RWPE2 (cell line): ENCODE results near the gene LDHD.

Experiments used
- ATAC-seq: fragments of 200-7000 bp; cut with Tn5 transposase; 3 replicates; pipeline ENCODE4 v1.9.1; 2021; ENCODE audit warnings: low read depth
- DNase-seq: peaks from one replicate; pipeline ENCODE4 v3.0.0-alpha.2; 2020; ENCODE audit warnings: low spot score
- H3K27ac ChIP-seq: fragments of 450-650 bp; 2 replicates; pipeline ENCODE4 v1.5.1; 2017; ENCODE audit warnings: mild to moderate bottlenecking; ENCODE audit not compliant: poor library complexity, severe bottlenecking
- H3K27me3 ChIP-seq: fragments of 250-450 bp; sonication (Bioruptor Pico); 2 replicates; pipeline ENCODE4 v1.5.1; 2021; ENCODE audit warnings: mild to moderate bottlenecking, moderate library complexity; ENCODE audit not compliant: insufficient read depth, poor library complexity, severe bottlenecking
- H3K36me3 ChIP-seq: fragments of 250-450 bp; sonication (Bioruptor Pico); 2 replicates; pipeline ENCODE4 v1.5.1; 2020; ENCODE audit warnings: low read depth, mild to moderate bottlenecking, moderate library complexity
- H3K4me1 ChIP-seq: fragments of 250-450 bp; sonication (Bioruptor Pico); 2 replicates; pipeline ENCODE4 v1.5.1; 2021; ENCODE audit warnings: mild to moderate bottlenecking, moderate library complexity; ENCODE audit not compliant: insufficient read depth, poor library complexity, severe bottlenecking
- H3K4me3 ChIP-seq: fragments of 250-450 bp; sonication (Bioruptor Pico); 2 replicates; pipeline ENCODE4 v1.5.1; 2021; ENCODE audit warnings: mild to moderate bottlenecking, moderate library complexity; ENCODE audit not compliant: severe bottlenecking
- H3K9me3 ChIP-seq: fragments of 250-450 bp; sonication (Bioruptor Pico); 2 replicates; pipeline ENCODE4 v1.5.1; 2021; ENCODE audit warnings: mild to moderate bottlenecking, moderate library complexity; ENCODE audit not compliant: severe bottlenecking
- CTCF ChIP-seq: fragments of 450-650 bp; IDR thresholded peaks from one replicate; pipeline ENCODE4 v1.5.1; 2017; ENCODE audit warnings: mild to moderate bottlenecking, moderate library complexity; ENCODE audit not compliant: poor library complexity, severe bottlenecking

The LDHD gene

GRCh38 chr16:75108792-75109731, 7.5 kb downstream of the LDHD start:
- Histone ChIP-seq H3K27ac (peak overlapping the region; percentile 89), H3K36me3 (no peaks in the 10 kb centered on the region), H3K4me1 (peaks cover 31% of the 10 kb centered on the region), H3K27me3 (no peaks in the 10 kb centered on the region), H3K4me3 (no peak overlapping the region), H3K9me3 (no peaks in the 10 kb centered on the region)
- peak; percentile 99 for DNase-seq
- no peak for TF ChIP-seq CTCF
- ATAC-seq = peak; percentile 78

- ATAC-seq (no peak), DNase-seq (no peak)
- no peak for TF ChIP-seq CTCF
- Histone ChIP-seq H3K27me3 (no peaks in the 10 kb centered on the region), H3K4me3 (no peak overlapping the region), H3K9me3 (no peaks in the 10 kb centered on the region), H3K27ac (peak overlapping the region; percentile 89), H3K4me1 (peaks cover 31% of the 10 kb centered on the region), H3K36me3 (no peaks in the 10 kb centered on the region; the same call in 1 of the 2 replicates)
These were observed 9.1 kb downstream of the LDHD start for GRCh38 chr16:75107505-75107904.

- no peaks in the 10 kb centered on the region for H3K9me3 ChIP-seq
- TF ChIP-seq CTCF = no peak
- H3K27ac ChIP-seq = no peak overlapping the region
- no peaks in the 10 kb centered on the region; the same call in 1 of the 2 replicates for H3K36me3 ChIP-seq
- ATAC-seq = no peak
- no peaks in the 10 kb centered on the region for H3K27me3 ChIP-seq
- no peak for DNase-seq
- H3K4me1 ChIP-seq = peaks cover 31% of the 10 kb centered on the region
- no peak overlapping the region for H3K4me3 ChIP-seq
These were observed 10.0 kb downstream of the LDHD start for GRCh38 chr16:75106351-75107274.

- no peak overlapping the region for H3K4me3 ChIP-seq
- ATAC-seq (no peak), DNase-seq (no peak)
- H3K27me3 ChIP-seq = no peaks in the 10 kb centered on the region
- no peak overlapping the region for H3K27ac ChIP-seq
- TF ChIP-seq CTCF = no peak
- no peaks in the 10 kb centered on the region for H3K9me3 ChIP-seq
- H3K4me1 ChIP-seq = peaks cover 24% of the 10 kb centered on the region
- H3K36me3 ChIP-seq = no peaks in the 10 kb centered on the region; the same call in 1 of the 2 replicates
These were observed 11.1 kb downstream of the LDHD start for GRCh38 chr16:75105306-75106061.
